Measurements from ENCODE around the gene MRGPRX4. TPM values are rescaled to one million over a fixed set of nuclear protein-coding genes. Genes with fewer than 3 reads are reported as not detected.

The MRGPRX4 gene
- total RNA-seq, 1 donor from 2014 or later: not detected

GRCh38 chr11:18144243-18144642, 28.4 kb upstream of the MRGPRX4 start:
- H3K4me3 Mint-ChIP-seq (ENCODE audit: unreplicated experiment): no peak overlapping the region
- Histone ChIP-seq H3K36me3 (ENCODE audit: insufficient read depth, low read length) (no peaks in the 10 kb centered on the region), H3K9me3 (ENCODE audit: insufficient read depth, low read depth, low read length) (no peaks in the 10 kb centered on the region), H3K4me2 (ENCODE audit: low read length) (no peak overlapping the region), H3K9ac (ENCODE audit: low read length) (no peak overlapping the region), H3K27me3 (ENCODE audit: insufficient read depth, low read length) (no peaks in the 10 kb centered on the region), H3K79me2 (ENCODE audit: insufficient read depth, low read length) (no peaks in the 10 kb centered on the region), H3K4me3 (ENCODE audit: insufficient read depth, low read depth, low read length) (no peak overlapping the region), H3K4me1 (ENCODE audit: insufficient read depth, low read length) (no peaks in the 10 kb centered on the region), H2AFZ (ENCODE audit: low read depth, low read length) (no peak overlapping the region), H3K27ac (ENCODE audit: low read depth, low read length) (no peak overlapping the region), H4K20me1 (ENCODE audit: insufficient read depth, low read length) (no peaks in the 10 kb centered on the region)
- H3K27ac Mint-ChIP-seq (ENCODE audit: unreplicated experiment): no peak overlapping the region
- FAIRE-seq (no peak), DNase-seq (ENCODE audit: low read depth) (no peak)
- H3K4me1 Mint-ChIP-seq (ENCODE audit: low read depth, unreplicated experiment): peaks cover 4% of the 10 kb centered on the region
- TF ChIP-seq EZH2 (IDR thresholded peaks at IDR 0.05; ENCODE audit: insufficient read depth, low read length): no peak
- TF ChIP-seq, protein P1, sequence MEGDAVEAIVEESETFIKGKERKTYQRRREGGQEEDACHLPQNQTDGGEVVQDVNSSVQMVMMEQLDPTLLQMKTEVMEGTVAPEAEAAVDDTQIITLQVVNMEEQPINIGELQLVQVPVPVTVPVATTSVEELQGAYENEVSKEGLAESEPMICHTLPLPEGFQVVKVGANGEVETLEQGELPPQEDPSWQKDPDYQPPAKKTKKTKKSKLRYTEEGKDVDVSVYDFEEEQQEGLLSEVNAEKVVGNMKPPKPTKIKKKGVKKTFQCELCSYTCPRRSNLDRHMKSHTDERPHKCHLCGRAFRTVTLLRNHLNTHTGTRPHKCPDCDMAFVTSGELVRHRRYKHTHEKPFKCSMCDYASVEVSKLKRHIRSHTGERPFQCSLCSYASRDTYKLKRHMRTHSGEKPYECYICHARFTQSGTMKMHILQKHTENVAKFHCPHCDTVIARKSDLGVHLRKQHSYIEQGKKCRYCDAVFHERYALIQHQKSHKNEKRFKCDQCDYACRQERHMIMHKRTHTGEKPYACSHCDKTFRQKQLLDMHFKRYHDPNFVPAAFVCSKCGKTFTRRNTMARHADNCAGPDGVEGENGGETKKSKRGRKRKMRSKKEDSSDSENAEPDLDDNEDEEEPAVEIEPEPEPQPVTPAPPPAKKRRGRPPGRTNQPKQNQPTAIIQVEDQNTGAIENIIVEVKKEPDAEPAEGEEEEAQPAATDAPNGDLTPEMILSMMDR (IDR thresholded peaks at IDR 0.05; ENCODE audit: insufficient read depth, low read depth, low read length): no peak
- H3K27me3 Mint-ChIP-seq (ENCODE audit: low read depth, unreplicated experiment): peaks cover 3% of the 10 kb centered on the region
- H3K36me3 Mint-ChIP-seq (ENCODE audit: low read depth, unreplicated experiment): no peaks in the 10 kb centered on the region
- peaks cover 3% of the 10 kb centered on the region for H3K9me3 Mint-ChIP-seq (ENCODE audit: unreplicated experiment)

DNA sequence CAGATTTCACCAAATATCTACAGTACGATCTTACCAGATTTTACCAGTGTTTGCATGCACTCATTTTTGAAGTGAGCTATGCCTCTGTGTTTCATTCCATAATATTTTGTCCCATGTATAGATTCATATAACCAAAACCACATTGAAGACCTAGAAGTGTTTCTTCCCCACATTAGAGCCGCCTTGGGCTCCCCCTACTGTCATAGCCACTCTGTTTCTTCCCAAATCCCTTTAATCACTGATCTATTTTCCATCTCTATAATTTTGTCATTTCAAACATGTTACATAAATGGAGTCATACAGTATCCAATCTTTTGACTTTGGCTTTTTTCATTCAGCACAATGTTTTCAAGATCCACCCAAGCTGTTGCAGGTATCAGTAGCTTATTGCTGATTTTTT, 27.6 kb upstream of the MRGPRX4 start:
- H3K9me3 Mint-ChIP-seq (ENCODE audit: unreplicated experiment): peaks cover 3% of the 10 kb centered on the region
- Histone ChIP-seq H3K36me3 (ENCODE audit: insufficient read depth, low read length) (no peaks in the 10 kb centered on the region), H3K4me3 (ENCODE audit: insufficient read depth, low read depth, low read length) (no peak overlapping the region), H3K27me3 (ENCODE audit: insufficient read depth, low read length) (no peaks in the 10 kb centered on the region), H3K9ac (ENCODE audit: low read length) (no peak overlapping the region), H3K4me1 (ENCODE audit: insufficient read depth, low read length) (no peaks in the 10 kb centered on the region), H3K27ac (ENCODE audit: low read depth, low read length) (no peak overlapping the region), H3K4me2 (ENCODE audit: low read length) (no peak overlapping the region), H3K9me3 (ENCODE audit: insufficient read depth, low read depth, low read length) (no peaks in the 10 kb centered on the region), H2AFZ (ENCODE audit: low read depth, low read length) (no peak overlapping the region), H4K20me1 (ENCODE audit: insufficient read depth, low read length) (no peaks in the 10 kb centered on the region), H3K79me2 (ENCODE audit: insufficient read depth, low read length) (no peaks in the 10 kb centered on the region)
- no peaks in the 10 kb centered on the region for H3K36me3 Mint-ChIP-seq (ENCODE audit: low read depth, unreplicated experiment)
- peaks cover 4% of the 10 kb centered on the region for H3K4me1 Mint-ChIP-seq (ENCODE audit: low read depth, unreplicated experiment)
- no peak overlapping the region for H3K27ac Mint-ChIP-seq (ENCODE audit: unreplicated experiment)
- TF ChIP-seq EZH2 (IDR thresholded peaks at IDR 0.05; ENCODE audit: insufficient read depth, low read length): no peak
- TF ChIP-seq, protein P1 (IDR thresholded peaks at IDR 0.05; ENCODE audit: insufficient read depth, low read depth, low read length): no peak
- no peak for DNase-seq (ENCODE audit: low read depth)
- H3K27me3 Mint-ChIP-seq (ENCODE audit: low read depth, unreplicated experiment): peaks cover 3% of the 10 kb centered on the region
- H3K4me3 Mint-ChIP-seq (ENCODE audit: unreplicated experiment): no peak overlapping the region
- no peak for FAIRE-seq

GRCh38 chr11:18145837-18146236, 26.8 kb upstream of the MRGPRX4 start:
- TF ChIP-seq EZH2 (IDR thresholded peaks at IDR 0.05; ENCODE audit: insufficient read depth, low read length): no peak
- TF ChIP-seq, protein P1 (IDR thresholded peaks at IDR 0.05; ENCODE audit: insufficient read depth, low read depth, low read length): no peak
- peaks cover 3% of the 10 kb centered on the region for H3K9me3 Mint-ChIP-seq (ENCODE audit: unreplicated experiment)
- Histone ChIP-seq H3K4me3 (ENCODE audit: insufficient read depth, low read depth, low read length) (no peak overlapping the region), H3K9me3 (ENCODE audit: insufficient read depth, low read depth, low read length) (no peaks in the 10 kb centered on the region), H4K20me1 (ENCODE audit: insufficient read depth, low read length) (no peaks in the 10 kb centered on the region), H3K4me2 (ENCODE audit: low read length) (no peak overlapping the region), H3K27ac (ENCODE audit: low read depth, low read length) (no peak overlapping the region), H3K9ac (ENCODE audit: low read length) (no peak overlapping the region), H2AFZ (ENCODE audit: low read depth, low read length) (no peak overlapping the region), H3K36me3 (ENCODE audit: insufficient read depth, low read length) (no peaks in the 10 kb centered on the region), H3K4me1 (ENCODE audit: insufficient read depth, low read length) (no peaks in the 10 kb centered on the region), H3K79me2 (ENCODE audit: insufficient read depth, low read length) (no peaks in the 10 kb centered on the region), H3K27me3 (ENCODE audit: insufficient read depth, low read length) (no peaks in the 10 kb centered on the region)
- peaks cover 5% of the 10 kb centered on the region for H3K27me3 Mint-ChIP-seq (ENCODE audit: low read depth, unreplicated experiment)
- FAIRE-seq (no peak), DNase-seq (ENCODE audit: low read depth) (no peak)
- H3K36me3 Mint-ChIP-seq (ENCODE audit: low read depth, unreplicated experiment): no peaks in the 10 kb centered on the region
- H3K4me3 Mint-ChIP-seq (ENCODE audit: unreplicated experiment): no peak overlapping the region
- no peak overlapping the region for H3K27ac Mint-ChIP-seq (ENCODE audit: unreplicated experiment)
- H3K4me1 Mint-ChIP-seq (ENCODE audit: low read depth, unreplicated experiment): peaks cover 4% of the 10 kb centered on the region

All from astrocyte (in vitro differentiated cells and primary cell).